Gastroesophageal sphincter (tissue), 4 donors: ENCODE results near the gene BTN3A1. TPM values are rescaled to one million over a fixed set of nuclear protein-coding genes. Genes with fewer than 3 reads are reported as not detected.

Experiments
- ATAC-seq: fragments of 150-250 bp; one replicate; pipeline ENCODE4 v1.9.1; 2016; ENCODE audit warnings: mild to moderate bottlenecking, moderate library complexity
- H3K27ac ChIP-seq, 4 donors: fragments of 200-600 bp; sonication (generic) in 3 of 4; 1 replicate in 3 of 4; 2 replicates in 1 of 4; pipeline ENCODE4 v1.5.1; 2016 to 2019
- H3K27me3 ChIP-seq: fragments of 200-600 bp; sonication (generic); one replicate; pipeline ENCODE4 v1.5.1; 2019
- H3K36me3 ChIP-seq, 2 donors: fragments of 200-600 bp; sonication (generic); one replicate each; pipeline ENCODE4 v1.5.1; 2019; ENCODE audit warnings: control low read depth in 1 of 2
- H3K4me1 ChIP-seq, 3 donors: fragments of 200-600 bp; sonication (generic); 1 replicate in 2 of 3; 2 replicates in 1 of 3; pipeline ENCODE4 v1.5.1; 2016 to 2019; ENCODE audit warnings: control low read depth in 2 of 3
- H3K4me3 ChIP-seq, 2 donors: fragments of 200-600 bp; sonication (generic); one replicate each; pipeline ENCODE4 v1.5.1; 2019; ENCODE audit warnings: mild to moderate bottlenecking in 1 of 2, moderate library complexity in 1 of 2
- H3K9me3 ChIP-seq, 3 donors: fragments of 200-600 bp; sonication (generic); one replicate each; pipeline ENCODE4 v1.5.1; 2017 to 2019; ENCODE audit warnings: control low read depth in 2 of 3
- CTCF ChIP-seq, 4 experiments: fragments of 200-600 bp in 2 of 4; fragments of 450-650 bp in 2 of 4; sonication (generic) in 1 of 4; IDR thresholded peaks; one replicate each; pipeline ENCODE4 v1.5.1; 2017 to 2019; ENCODE audit warnings: antibody characterized with exemption in 4 of 4, mild to moderate bottlenecking in 2 of 4, moderate library complexity in 2 of 4
- EP300 ChIP-seq: sonication (generic); formaldehyde crosslinking; IDR thresholded peaks from one replicate; pipeline ENCODE4 v1.6.1; 2017; ENCODE audit warnings: antibody characterized with exemption, mild to moderate bottlenecking
- POLR2A ChIP-seq, 2 donors: fragments of 450-650 bp; IDR thresholded peaks; one replicate each; pipeline ENCODE4 v1.6.1; 2017; ENCODE audit warnings: antibody characterized with exemption in 2 of 2, mild to moderate bottlenecking in 2 of 2, moderate library complexity in 1 of 2
- POLR2AphosphoS5 ChIP-seq: sonication (generic); formaldehyde crosslinking; IDR thresholded peaks from one replicate; pipeline ENCODE4 v1.6.1; 2017; ENCODE audit warnings: antibody characterized with exemption
- WGBS, 2 donors: methylation state at CpG; one replicate each; pipeline ENCODE4 v1.1.5; 2018; ENCODE audit warnings: low coverage in 1 of 2; 5-methylcytosine and 5-hydroxymethylcytosine counted together
- total RNA-seq, 4 donors: library from RNA; depleted of rRNA; stranded (reverse); fragments of >200 nt; gene quantifications; one replicate each; pipeline ENCODE4 v1.1.0, GENCODE V29; 2016

Gene BTN3A1
- total RNA-seq, 4 donors from 2014 or later = 7.5 to 14.3 (median 8.2) TPM

GRCh38 chr6:26420688-26421171, 18.7 kb downstream of the BTN3A1 start:
- H3K27me3 ChIP-seq = no peaks in the 10 kb centered on the region
- ATAC-seq = peak; percentile 31
- H3K4me3 ChIP-seq = peak overlapping the region; percentile 81 to 97
- WGBS, 2 donors = 21 to 25% methylated on average over 4 of the region's 4 CpGs
- no peaks in the 10 kb centered on the region for H3K9me3 ChIP-seq
- H3K36me3 ChIP-seq = no peaks in the 10 kb centered on the region
- H3K27ac ChIP-seq = peak overlapping the region; percentile 75 to 93 (median 87)
- TF ChIP-seq EP300 (no peak), POLR2AphosphoS5 (no peak), CTCF (IDR thresholded peaks at IDR 0.05) (peak in 2 of 4 experiments; percentile 15 to 16)
- H3K4me1 ChIP-seq = peaks cover 3 to 49% (median 17%) of the 10 kb centered on the region in 3 donors

DNA sequence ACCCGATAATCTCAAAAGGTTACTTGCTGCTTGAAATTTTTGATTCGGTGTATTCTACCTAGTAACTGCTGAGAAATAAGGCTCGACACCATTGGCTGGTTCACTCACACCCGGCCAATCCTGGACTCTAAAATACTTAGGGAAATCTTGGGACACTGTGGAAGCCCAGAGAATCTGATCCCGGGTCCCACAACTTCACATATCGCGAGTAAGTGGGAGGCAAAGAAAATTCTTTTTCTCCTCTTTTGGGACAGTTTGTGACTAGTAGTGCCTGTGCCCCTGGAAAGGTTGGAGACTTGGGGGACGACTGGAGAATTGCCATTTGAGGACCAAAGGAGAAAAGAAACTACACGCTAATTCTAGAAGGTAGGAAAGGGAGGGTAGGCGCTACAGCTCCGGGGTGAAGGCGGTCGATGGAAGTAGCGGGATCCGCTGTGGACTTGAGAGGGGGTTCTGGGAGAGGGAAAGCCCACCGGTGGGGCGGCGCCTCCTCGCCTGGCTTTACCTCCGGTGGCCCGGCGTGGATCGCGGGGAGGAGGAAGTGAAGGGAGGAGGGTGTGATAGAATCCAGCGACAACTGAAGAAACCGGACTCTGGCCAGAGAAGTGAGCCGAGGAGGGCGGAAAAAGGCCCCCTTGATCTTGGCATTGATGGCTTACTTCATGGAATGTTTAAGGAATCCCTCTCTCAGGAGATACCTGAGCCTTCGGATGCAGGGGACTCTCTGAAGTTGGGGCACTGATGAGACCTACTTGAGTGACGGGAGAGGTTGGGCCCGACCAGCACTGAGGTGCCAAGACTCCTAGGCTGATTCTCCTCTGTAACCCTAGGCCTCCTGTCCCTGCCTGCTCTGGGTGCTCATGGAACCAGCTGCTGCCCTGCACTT, 19.4 kb downstream of the BTN3A1 start:
- H3K27me3 ChIP-seq = no peaks in the 10 kb centered on the region
- peak overlapping the region; percentile 75 to 93 (median 87) for H3K27ac ChIP-seq
- H3K4me3 ChIP-seq = peak overlapping the region; percentile 81 to 97
- TF ChIP-seq EP300 (no peak), CTCF (IDR thresholded peaks at IDR 0.05) (no peak), POLR2A (IDR thresholded peaks at IDR 0.05) (no peak), POLR2AphosphoS5 (no peak)
- 0 to 1% methylated on average over 19 to 22 of the region's 31 CpGs for WGBS, 2 donors
- H3K9me3 ChIP-seq = no peaks in the 10 kb centered on the region
- peaks cover 3 to 51% (median 17%) of the 10 kb centered on the region in 3 donors for H3K4me1 ChIP-seq
- ATAC-seq = peak; percentile 99
- H3K36me3 ChIP-seq = peaks cover 0 to 4% of the 10 kb centered on the region in 2 donors

GRCh38 chr6:26422329-26422728, 20.3 kb downstream of the BTN3A1 start:
- 75 to 80% methylated on average over 3 of the region's 3 CpGs for WGBS, 2 donors
- ATAC-seq = no peak

DNA sequence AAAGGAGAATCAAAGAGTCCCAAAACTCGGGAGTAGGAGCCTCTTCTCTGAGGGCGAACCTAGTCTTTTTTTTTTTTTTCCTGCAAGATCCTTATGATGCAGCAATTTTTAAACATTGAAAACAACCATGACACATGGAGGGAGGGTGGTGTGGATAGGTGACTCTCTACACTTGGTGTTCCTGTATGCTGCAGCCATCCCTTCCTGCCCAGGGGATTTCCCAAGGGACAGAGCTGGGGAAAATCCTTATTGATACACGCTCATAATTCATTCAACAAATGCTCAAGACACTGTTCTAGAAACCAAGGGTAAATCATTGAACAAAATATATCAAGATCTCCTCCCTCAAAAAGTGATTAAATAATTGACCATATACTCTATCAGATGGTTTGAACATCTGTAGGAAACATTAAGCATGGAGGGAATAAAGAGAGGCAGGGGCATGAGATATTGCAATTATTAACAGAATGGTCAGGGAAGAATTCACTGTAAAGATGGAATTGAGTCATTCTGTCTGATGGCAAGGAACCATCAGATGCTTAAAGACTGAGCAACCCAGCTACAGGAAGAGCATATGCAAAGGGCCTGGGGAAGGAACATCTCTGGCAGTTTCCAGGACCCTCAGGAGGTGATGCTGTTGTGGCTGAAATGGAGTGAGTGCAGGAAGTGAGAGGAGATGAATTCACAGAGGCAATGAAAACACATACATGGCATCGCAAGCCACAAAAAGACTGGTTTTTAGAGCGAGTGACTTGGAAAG, 24.8 kb downstream of the BTN3A1 start:
- H3K9me3 ChIP-seq = no peaks in the 10 kb centered on the region
- peaks cover 0 to 58% of the 10 kb centered on the region in 2 donors for H3K36me3 ChIP-seq
- H3K4me3 ChIP-seq = no peak overlapping the region
- TF ChIP-seq CTCF (IDR thresholded peaks at IDR 0.05) = no peak
- no peak for TF ChIP-seq POLR2AphosphoS5
- no peak for TF ChIP-seq POLR2A (IDR thresholded peaks at IDR 0.05)
- no peak for TF ChIP-seq EP300
- H3K27me3 ChIP-seq = no peaks in the 10 kb centered on the region
- ATAC-seq = no peak
- no peak overlapping the region for H3K27ac ChIP-seq
- 90 to 92% methylated on average over 4 to 5 of the region's 5 CpGs for WGBS, 2 donors
- H3K4me1 ChIP-seq = peaks cover 0 to 40% (median 14%) of the 10 kb centered on the region in 3 donors

More at GRCh38 chr6:26422329-26422728, 20.3 kb downstream of the BTN3A1 start:
- Histone ChIP-seq H3K36me3 (peaks cover 0 to 13% of the 10 kb centered on the region in 2 donors), H3K4me3 (peak overlapping the region in 1 of 2 donors; percentile 81), H3K9me3 (no peaks in the 10 kb centered on the region), H3K27ac (peak overlapping the region in 1 of 4 donors; percentile 93), H3K27me3 (no peaks in the 10 kb centered on the region), H3K4me1 (peaks cover 3 to 51% (median 17%) of the 10 kb centered on the region in 3 donors)
- TF ChIP-seq POLR2AphosphoS5 (no peak), EP300 (no peak), CTCF (IDR thresholded peaks at IDR 0.05) (no peak), POLR2A (IDR thresholded peaks at IDR 0.05) (no peak)
